OCI-LY1 (cell line): ENCODE measurements around the gene SLC35B2.

Experiments used
- H2AFZ ChIP-seq: fragments of 200-600 bp; sonication (generic), shearing (Covaris generic); 2 replicates; pipeline ENCODE4 v1.6.0; 2014; ENCODE audit warnings: antibody characterized with exemption, mild to moderate bottlenecking, low read length
- H3F3A ChIP-seq: fragments of 200-600 bp; sonication (generic), shearing (Covaris generic); 2 replicates; pipeline ENCODE4 v1.6.0; 2014; ENCODE audit warnings: mild to moderate bottlenecking, antibody characterized with exemption, low read length, moderate library complexity; ENCODE audit not compliant: insufficient read depth
- H3K27ac ChIP-seq: fragments of 200-600 bp; sonication (generic); 2 replicates; pipeline ENCODE4 v1.5.1; 2014; ENCODE audit warnings: low read length, mixed run types, mild to moderate bottlenecking, low read depth; ENCODE audit not compliant: poor library complexity, severe bottlenecking
- H3K27me3 ChIP-seq: fragments of 200-600 bp; sonication (generic); 2 replicates; pipeline ENCODE4 v1.6.0; 2014; ENCODE audit warnings: antibody characterized with exemption, mild to moderate bottlenecking, low read length, moderate library complexity; ENCODE audit not compliant: insufficient read depth
- H3K36me3 ChIP-seq: fragments of 200-600 bp; sonication (generic); 2 replicates; pipeline ENCODE4 v1.6.1; 2014; ENCODE audit warnings: mild to moderate bottlenecking, antibody characterized with exemption, low read length, moderate library complexity, mixed read lengths; ENCODE audit not compliant: insufficient read depth
- H3K4me1 ChIP-seq: fragments of 200-600 bp; sonication (generic); 2 replicates; pipeline ENCODE4 v1.5.1; 2014; ENCODE audit warnings: mild to moderate bottlenecking, low read length, moderate library complexity; ENCODE audit not compliant: insufficient read depth, severe bottlenecking
- H3K4me2 ChIP-seq: fragments of 200-600 bp; sonication (generic), shearing (Covaris generic); 2 replicates; pipeline ENCODE4 v1.6.1; 2014; ENCODE audit warnings: low read length
- H3K4me3 ChIP-seq: fragments of 200-600 bp; sonication (generic); 2 replicates; pipeline ENCODE4 v1.5.1; 2014; ENCODE audit warnings: low read length, low read depth, mild to moderate bottlenecking, mixed read lengths; ENCODE audit not compliant: poor library complexity, severe bottlenecking
- H3K79me2 ChIP-seq: fragments of 200-600 bp; shearing (Covaris generic); 2 replicates; pipeline ENCODE4 v1.6.1; 2016; ENCODE audit warnings: mixed run types, low read length, mixed read lengths; ENCODE audit not compliant: insufficient read depth
- H3K9ac ChIP-seq: fragments of 200-600 bp; sonication (generic), shearing (Covaris generic); 2 replicates; pipeline ENCODE4 v1.6.1; 2014; ENCODE audit warnings: mild to moderate bottlenecking, low read length, mixed read lengths
- H3K9me2 ChIP-seq: fragments of 200-600 bp; sonication (generic), shearing (Covaris generic); 2 replicates; pipeline ENCODE4 v1.6.1; 2014; ENCODE audit warnings: low read depth, mild to moderate bottlenecking, low read length, mixed read lengths
- H3K9me3 ChIP-seq: fragments of 200-600 bp; shearing (Covaris generic); 2 replicates; pipeline ENCODE4 v1.6.1; 2014; ENCODE audit warnings: low read length, mixed read lengths
- H4K20me1 ChIP-seq: fragments of 200-600 bp; sonication (generic), shearing (Covaris generic); 2 replicates; pipeline ENCODE4 v1.6.0; 2016; ENCODE audit warnings: mild to moderate bottlenecking, low read length; ENCODE audit not compliant: insufficient read depth
- CTCF ChIP-seq: fragments of 200-600 bp; sonication (generic), shearing (Covaris generic); IDR thresholded peaks from 2 replicates; pipeline ENCODE4 v1.5.1; 2017; ENCODE audit warnings: mild to moderate bottlenecking, antibody characterized with exemption, low read length, moderate library complexity, mixed read lengths
- EZH2 ChIP-seq: fragments of 200-600 bp; sonication (generic), shearing (Covaris generic); IDR thresholded peaks from 2 replicates; pipeline ENCODE4 v1.8.0; 2017; ENCODE audit warnings: borderline replicate concordance, mixed run types, mild to moderate bottlenecking, antibody characterized with exemption, low read length, moderate library complexity, mixed read lengths

The SLC35B2 gene

DNA sequence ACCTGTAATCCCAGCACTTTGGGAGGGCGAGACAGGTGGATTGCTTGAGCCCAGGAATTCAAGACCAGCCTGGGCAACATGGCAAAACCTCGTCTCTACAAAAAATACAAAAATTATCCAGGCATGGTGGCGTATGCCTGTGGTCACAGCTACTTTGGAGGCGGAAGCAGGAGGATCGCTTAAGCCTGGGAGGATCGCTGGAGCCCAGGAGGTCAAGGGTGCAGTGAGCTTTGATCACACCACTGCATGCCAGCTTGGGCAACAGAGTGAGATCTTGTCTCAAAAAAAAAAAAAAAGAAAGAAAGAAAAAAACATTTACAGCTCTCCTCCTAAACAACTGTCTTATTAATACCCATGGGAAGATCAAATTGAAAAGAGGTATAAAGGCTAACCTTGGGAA lies 49.4 kb downstream of the SLC35B2 start:
- TF ChIP-seq EZH2 (no peak), CTCF (no peak)
- Histone ChIP-seq H3K9me3 (no peaks in the 10 kb centered on the region), H3K27me3 (no peaks in the 10 kb centered on the region; the same call in 1 of the 2 replicates), H3K9ac (no peak overlapping the region), H3K4me2 (no peak overlapping the region), H3K27ac (no peak overlapping the region), H4K20me1 (no peaks in the 10 kb centered on the region), H3F3A (no peaks in the 10 kb centered on the region), H3K4me1 (no peaks in the 10 kb centered on the region), H3K9me2 (no peaks in the 10 kb centered on the region), H3K36me3 (no peaks in the 10 kb centered on the region), H3K79me2 (no peaks in the 10 kb centered on the region), H2AFZ (no peak overlapping the region), H3K4me3 (no peak overlapping the region)
